HL-60 (cell line): Measurements from ENCODE around the gene GRM5.

Experiments
- POLR2AphosphoS5 ChIP-seq: IDR thresholded peaks from 2 replicates; pipeline ENCODE4 v1.6.1; 2012; ENCODE audit warnings: low read depth
- TF ChIP-seq, protein P1 (sequence below): IDR thresholded peaks from one replicate; pipeline ENCODE4 v1.5.1; 2011; ENCODE audit warnings: low read length, control low read depth, inconsistent platforms; ENCODE audit not compliant: insufficient read depth

DNA sequence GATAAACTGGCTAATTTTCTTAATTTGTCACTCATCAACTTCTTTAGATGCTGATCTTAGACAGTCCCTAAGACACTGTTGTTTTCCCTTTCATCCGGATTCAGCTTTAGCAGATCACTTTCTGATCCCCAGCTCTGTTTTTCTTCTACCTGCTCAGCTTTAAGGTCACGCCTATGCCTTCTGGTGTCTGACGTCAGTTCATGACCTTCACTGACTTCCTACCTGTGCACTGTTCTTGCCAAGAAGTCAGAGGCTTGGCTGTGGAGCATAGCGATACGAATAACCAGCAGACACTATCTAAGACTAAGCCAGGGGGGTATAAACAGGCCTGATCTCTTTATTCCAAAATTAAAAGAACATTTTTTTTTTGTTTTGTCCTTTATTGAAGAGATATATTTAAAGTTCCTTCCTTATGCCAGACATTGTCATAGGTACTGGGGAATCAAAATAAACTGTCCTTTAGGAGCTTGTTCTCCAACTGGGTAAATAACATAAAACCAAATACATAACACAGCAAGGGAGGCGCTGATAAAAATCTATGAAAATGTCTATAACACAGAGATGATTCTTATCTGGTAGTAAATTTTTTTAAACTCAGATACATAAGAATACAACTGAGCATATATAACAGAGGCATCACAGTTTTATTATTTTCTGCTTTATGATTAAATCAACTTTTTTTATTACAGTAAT, 376.1 kb downstream of the GRM5 start:
- TF ChIP-seq POLR2AphosphoS5, result no peak
- TF ChIP-seq, protein P1, sequence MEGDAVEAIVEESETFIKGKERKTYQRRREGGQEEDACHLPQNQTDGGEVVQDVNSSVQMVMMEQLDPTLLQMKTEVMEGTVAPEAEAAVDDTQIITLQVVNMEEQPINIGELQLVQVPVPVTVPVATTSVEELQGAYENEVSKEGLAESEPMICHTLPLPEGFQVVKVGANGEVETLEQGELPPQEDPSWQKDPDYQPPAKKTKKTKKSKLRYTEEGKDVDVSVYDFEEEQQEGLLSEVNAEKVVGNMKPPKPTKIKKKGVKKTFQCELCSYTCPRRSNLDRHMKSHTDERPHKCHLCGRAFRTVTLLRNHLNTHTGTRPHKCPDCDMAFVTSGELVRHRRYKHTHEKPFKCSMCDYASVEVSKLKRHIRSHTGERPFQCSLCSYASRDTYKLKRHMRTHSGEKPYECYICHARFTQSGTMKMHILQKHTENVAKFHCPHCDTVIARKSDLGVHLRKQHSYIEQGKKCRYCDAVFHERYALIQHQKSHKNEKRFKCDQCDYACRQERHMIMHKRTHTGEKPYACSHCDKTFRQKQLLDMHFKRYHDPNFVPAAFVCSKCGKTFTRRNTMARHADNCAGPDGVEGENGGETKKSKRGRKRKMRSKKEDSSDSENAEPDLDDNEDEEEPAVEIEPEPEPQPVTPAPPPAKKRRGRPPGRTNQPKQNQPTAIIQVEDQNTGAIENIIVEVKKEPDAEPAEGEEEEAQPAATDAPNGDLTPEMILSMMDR, result no peak
